IPS DF 6.9 (cell line): ENCODE data around the gene STRN3.
"Not testable (repeated sequence)": the region's sequence is repeated elsewhere in the genome, so short reads cannot be mapped to it uniquely, and the experiment has no call there.

ENCODE experiments used
- DNase-seq: peaks from one replicate; pipeline ENCODE4 v3.0.0-alpha.2; 2013; ENCODE audit warnings: low read depth, low spot score
- H3K27ac ChIP-seq: one replicate; pipeline ENCODE4 v1.5.1; 2013; ENCODE audit warnings: low read length, control low read depth
- H3K27me3 ChIP-seq: 2 replicates; pipeline ENCODE4 v1.6.1; 2013; ENCODE audit warnings: mild to moderate bottlenecking, low read length; ENCODE audit not compliant: control insufficient read depth, insufficient read depth
- H3K36me3 ChIP-seq: 2 replicates; pipeline ENCODE4 v1.6.1; 2013; ENCODE audit warnings: low read length; ENCODE audit not compliant: control insufficient read depth, insufficient read depth
- H3K4me1 ChIP-seq: 2 replicates; pipeline ENCODE4 v1.6.1; 2013; ENCODE audit warnings: low read length; ENCODE audit not compliant: control insufficient read depth, insufficient read depth
- H3K4me3 ChIP-seq: 2 replicates; pipeline ENCODE4 v1.5.1; 2013; ENCODE audit warnings: mild to moderate bottlenecking, low read length
- H3K9me3 ChIP-seq: 2 replicates; pipeline ENCODE4 v1.6.1; 2013; ENCODE audit warnings: low read length, inconsistent platforms; ENCODE audit not compliant: control insufficient read depth, insufficient read depth
- WGBS: extraction: QIAGEN DNeasy Blood & Tissue Kit; methylation state at CpG from one replicate; pipeline ENCODE4 v1.1.7; 2013; ENCODE audit warnings: mixed read lengths, missing lambda C conversion rate; ENCODE audit not compliant: insufficient read length, insufficient coverage; 5-methylcytosine and 5-hydroxymethylcytosine counted together

The STRN3 gene, protein sequence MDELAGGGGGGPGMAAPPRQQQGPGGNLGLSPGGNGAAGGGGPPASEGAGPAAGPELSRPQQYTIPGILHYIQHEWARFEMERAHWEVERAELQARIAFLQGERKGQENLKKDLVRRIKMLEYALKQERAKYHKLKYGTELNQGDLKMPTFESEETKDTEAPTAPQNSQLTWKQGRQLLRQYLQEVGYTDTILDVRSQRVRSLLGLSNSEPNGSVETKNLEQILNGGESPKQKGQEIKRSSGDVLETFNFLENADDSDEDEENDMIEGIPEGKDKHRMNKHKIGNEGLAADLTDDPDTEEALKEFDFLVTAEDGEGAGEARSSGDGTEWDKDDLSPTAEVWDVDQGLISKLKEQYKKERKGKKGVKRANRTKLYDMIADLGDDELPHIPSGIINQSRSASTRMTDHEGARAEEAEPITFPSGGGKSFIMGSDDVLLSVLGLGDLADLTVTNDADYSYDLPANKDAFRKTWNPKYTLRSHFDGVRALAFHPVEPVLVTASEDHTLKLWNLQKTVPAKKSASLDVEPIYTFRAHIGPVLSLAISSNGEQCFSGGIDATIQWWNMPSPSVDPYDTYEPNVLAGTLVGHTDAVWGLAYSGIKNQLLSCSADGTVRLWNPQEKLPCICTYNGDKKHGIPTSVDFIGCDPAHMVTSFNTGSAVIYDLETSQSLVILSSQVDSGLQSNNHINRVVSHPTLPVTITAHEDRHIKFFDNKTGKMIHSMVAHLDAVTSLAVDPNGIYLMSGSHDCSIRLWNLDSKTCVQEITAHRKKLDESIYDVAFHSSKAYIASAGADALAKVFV

DNA sequence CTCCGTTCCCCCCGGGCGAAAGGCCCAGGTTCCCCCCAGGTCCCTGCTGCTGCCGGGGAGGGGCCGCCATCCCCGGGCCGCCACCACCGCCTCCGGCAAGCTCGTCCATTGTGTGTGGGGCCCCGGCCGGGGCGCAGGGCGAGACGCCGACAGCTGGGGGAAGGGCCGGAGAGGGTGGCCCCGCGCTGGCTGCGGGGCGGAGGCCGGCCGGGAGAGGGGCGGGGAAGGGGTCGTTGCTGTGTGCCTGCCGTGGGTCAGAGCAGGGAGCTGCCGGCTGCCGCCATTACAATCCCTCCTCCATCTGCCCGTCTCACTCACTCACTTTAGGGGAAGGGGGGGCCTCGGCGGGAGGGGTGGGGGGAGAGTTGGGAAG is at the start of gene STRN3:
Gene STRN3, minus strand, starts transcription at position 303 of the 373 bp plus-strand sequence. Its CDS starts 194 bp downstream, at position 109.
- no peaks in the 10 kb centered on the region for H3K36me3 ChIP-seq
- H3K4me1 ChIP-seq: no peaks in the 10 kb centered on the region
- no peak within 1 kb of the TSS for H3K27ac ChIP-seq
- no peaks in the 10 kb centered on the region for H3K27me3 ChIP-seq
- no CpG with 5 or more reads among the region's 31 CpGs for WGBS
- no peak for DNase-seq
- no peaks in the 10 kb centered on the region for H3K9me3 ChIP-seq
- H3K4me3 ChIP-seq: peak within 1 kb of the TSS; percentile 99

DNA sequence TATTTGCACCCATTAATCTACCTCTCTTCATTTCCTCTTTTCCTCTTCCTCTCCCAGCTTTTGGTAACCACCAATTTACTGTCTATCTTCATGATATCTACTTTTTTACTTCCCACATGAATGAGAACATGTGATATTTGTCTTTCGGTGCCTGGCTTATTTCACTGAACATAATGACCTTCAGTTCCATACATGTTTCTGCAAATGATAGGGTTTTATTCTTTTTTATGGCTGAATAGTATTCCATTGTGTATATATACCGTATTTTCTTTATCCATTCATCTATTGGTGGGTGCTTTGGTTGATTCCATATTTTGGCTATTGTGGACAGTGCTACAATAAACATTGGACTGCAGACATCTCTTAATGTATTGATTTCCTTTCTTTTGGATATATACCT is 49.0 kb upstream of the STRN3 start:
- Histone ChIP-seq H3K4me1 (no peaks in the 10 kb centered on the region), H3K9me3 (no peaks in the 10 kb centered on the region), H3K36me3 (no peaks in the 10 kb centered on the region), H3K27ac (no peak overlapping the region), H3K4me3 (no peak overlapping the region), H3K27me3 (no peaks in the 10 kb centered on the region)
- DNase-seq: no peak
- WGBS: no CpG with 5 or more reads among the region's 2 CpGs

DNA sequence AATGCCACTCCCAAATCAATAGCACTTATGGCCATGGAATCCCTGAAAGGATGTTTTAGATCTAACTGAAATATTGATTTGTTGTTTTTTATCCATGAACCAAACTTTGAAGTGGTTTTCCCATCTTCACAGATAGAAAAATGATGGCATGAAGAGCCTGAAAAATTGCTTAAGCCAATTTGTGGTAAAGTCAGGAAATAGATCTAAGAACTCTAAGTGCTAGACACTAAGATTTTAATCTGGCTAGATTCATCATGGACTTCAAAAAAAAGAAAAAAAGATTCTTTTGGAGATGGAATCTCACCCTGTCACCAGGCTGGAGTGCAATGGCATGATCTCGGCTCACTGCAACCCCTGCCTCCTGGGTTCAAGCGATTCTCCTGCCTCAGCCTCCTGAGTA is 45.0 kb upstream of the STRN3 start:
- Histone ChIP-seq H3K27ac (no peak overlapping the region), H3K27me3 (no peaks in the 10 kb centered on the region), H3K4me3 (no peak overlapping the region), H3K4me1 (no peaks in the 10 kb centered on the region), H3K9me3 (no peaks in the 10 kb centered on the region), H3K36me3 (no peaks in the 10 kb centered on the region)
- no peak for DNase-seq
- no CpG with 5 or more reads among the region's 2 CpGs for WGBS

DNA sequence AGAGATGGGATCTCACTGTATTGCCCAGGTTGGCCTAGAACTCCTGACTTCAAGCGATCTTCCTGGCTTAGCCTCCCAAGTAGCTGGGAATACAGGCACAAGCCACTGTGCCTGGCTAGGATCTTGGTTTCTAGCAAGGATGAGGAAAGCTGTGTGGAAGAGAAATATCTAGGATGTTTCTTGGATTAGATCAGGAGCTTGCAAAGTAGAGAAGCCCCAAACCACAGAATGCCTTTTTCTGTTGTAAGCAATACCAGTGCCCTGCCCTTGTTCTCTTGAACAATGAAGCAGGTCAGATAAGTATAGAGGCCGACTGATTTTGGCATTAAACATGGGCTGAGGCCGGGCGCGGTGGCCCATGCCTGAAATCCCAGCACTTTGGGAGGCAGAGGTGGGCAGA is 44.3 kb upstream of the STRN3 start:
- Histone ChIP-seq H3K36me3 (no peaks in the 10 kb centered on the region), H3K27ac (no peak overlapping the region)
- no CpG with 5 or more reads among the region's 5 CpGs for WGBS

DNA sequence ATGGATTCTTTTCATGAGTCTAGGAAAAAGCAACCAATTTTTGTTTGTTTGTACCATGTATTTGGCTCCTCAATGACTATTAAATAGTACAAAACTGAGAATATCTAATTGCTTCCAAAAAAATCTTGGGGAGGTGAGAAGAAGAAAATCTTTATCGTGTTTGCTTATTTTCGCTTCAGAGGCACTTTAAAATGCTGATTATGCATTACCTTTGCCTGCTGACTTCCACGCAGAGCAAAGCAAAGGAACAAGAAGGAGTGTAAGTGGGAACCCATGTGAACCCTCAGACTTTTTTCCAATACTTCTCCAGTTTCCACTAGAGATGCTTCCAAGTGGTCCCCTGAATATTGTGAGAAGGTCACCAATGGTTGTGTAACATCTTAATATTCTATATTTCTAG is 43.2 kb upstream of the STRN3 start:
- no peaks in the 10 kb centered on the region for H3K36me3 ChIP-seq
- WGBS: no CpG with 5 or more reads among the region's 3 CpGs
- no peaks in the 10 kb centered on the region for H3K9me3 ChIP-seq
- H3K27ac ChIP-seq: no peak overlapping the region
- H3K27me3 ChIP-seq: no peaks in the 10 kb centered on the region
- no peaks in the 10 kb centered on the region for H3K4me1 ChIP-seq
- DNase-seq: no peak
- H3K4me3 ChIP-seq: no peak overlapping the region

More for the DNA sequence above, 44.3 kb upstream of the STRN3 start:
- H3K4me1 ChIP-seq: no peaks in the 10 kb centered on the region
- H3K4me3 ChIP-seq: no peak overlapping the region
- no peak for DNase-seq
- H3K9me3 ChIP-seq: no peaks in the 10 kb centered on the region
- no peaks in the 10 kb centered on the region for H3K27me3 ChIP-seq

DNA sequence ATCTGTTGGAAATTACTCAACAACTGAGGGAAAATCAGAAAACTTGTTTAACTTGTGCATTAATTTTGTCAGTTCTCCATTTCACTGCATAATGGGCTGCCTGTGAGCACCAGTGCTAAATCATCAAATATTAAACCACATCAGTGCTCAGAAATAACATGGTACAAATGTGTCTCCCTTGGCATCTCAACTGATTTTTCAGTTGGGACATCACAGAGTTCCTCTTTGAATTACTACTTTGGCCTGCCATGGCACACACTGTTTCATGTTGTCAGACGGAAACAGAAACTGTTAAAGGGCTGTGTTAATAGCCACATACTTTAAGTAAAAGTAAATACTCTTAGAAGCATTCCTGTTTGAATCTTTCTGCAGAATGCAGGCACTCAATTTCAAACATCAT is 42.1 kb upstream of the STRN3 start:
- DNase-seq: no peak
- Histone ChIP-seq H3K36me3 (no peaks in the 10 kb centered on the region), H3K4me3 (no peak overlapping the region), H3K27me3 (no peaks in the 10 kb centered on the region), H3K4me1 (no peaks in the 10 kb centered on the region), H3K27ac (no peak overlapping the region), H3K9me3 (no peaks in the 10 kb centered on the region)
- no CpG with 5 or more reads among the region's 1 CpG for WGBS

DNA sequence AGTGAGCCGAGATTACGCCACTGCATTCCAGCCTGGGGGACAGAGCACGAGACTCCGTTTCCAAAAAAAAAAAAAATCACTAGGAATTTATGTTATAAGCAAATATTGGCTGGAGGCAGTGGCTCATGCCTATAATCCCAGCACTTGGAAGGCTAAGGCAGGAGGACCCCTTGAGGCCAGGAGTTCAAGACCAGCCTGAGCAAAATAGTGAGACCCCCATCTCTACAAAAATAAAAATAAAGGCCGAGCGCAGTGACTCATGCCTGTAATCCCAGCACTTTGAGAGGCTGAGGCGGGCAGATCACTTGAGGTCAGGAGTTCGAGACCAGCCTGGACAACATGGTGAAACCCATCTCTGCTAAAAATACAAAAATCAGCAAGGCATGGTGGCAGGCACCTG is 36.7 kb upstream of the STRN3 start:
- not testable (repeated sequence) for H3K27ac ChIP-seq, H3K27me3 ChIP-seq, H3K4me3 ChIP-seq, H3K36me3 ChIP-seq, DNase-seq, H3K4me1 ChIP-seq, H3K9me3 ChIP-seq
- WGBS: no CpG with 5 or more reads among the region's 8 CpGs

DNA sequence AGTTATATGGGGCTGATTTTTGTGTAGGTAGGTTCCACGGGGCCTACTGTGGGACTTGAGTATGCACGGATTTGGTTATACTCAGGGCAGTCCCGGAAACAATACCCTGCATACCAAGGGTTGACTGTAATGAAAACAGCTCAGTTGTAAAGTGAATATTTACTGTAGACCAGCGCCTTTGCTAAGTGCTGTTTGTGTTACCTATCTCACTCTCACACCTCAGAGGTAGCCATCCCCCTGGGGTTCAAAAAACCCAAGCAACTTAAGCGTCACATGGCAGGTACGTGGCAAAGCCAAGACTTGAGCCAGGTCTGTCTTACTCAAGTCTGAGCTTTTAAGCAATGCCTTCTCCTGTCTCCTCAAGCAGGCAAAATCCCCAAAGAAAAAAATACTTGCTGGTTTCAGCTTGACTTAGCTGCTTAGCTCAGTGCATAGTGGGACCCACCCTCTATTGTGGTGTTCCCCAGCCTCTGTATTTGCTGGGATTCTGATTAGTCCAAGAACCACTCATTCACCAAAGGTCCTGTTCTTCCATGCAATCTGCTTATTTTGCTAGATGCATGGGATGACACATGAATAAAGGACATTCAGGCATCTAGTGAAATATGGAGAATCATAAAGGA is 34.2 kb upstream of the STRN3 start:
- peaks cover 3% of the 10 kb centered on the region; the same call in 1 of the 2 replicates for H3K4me1 ChIP-seq
- no peaks in the 10 kb centered on the region; the same call in 1 of the 2 replicates for H3K9me3 ChIP-seq
- no peaks in the 10 kb centered on the region for H3K36me3 ChIP-seq
- no peaks in the 10 kb centered on the region for H3K27me3 ChIP-seq
- no peak overlapping the region for H3K4me3 ChIP-seq
- no CpG with 5 or more reads among the region's 6 CpGs for WGBS
- no peak for DNase-seq
- no peak overlapping the region for H3K27ac ChIP-seq

DNA sequence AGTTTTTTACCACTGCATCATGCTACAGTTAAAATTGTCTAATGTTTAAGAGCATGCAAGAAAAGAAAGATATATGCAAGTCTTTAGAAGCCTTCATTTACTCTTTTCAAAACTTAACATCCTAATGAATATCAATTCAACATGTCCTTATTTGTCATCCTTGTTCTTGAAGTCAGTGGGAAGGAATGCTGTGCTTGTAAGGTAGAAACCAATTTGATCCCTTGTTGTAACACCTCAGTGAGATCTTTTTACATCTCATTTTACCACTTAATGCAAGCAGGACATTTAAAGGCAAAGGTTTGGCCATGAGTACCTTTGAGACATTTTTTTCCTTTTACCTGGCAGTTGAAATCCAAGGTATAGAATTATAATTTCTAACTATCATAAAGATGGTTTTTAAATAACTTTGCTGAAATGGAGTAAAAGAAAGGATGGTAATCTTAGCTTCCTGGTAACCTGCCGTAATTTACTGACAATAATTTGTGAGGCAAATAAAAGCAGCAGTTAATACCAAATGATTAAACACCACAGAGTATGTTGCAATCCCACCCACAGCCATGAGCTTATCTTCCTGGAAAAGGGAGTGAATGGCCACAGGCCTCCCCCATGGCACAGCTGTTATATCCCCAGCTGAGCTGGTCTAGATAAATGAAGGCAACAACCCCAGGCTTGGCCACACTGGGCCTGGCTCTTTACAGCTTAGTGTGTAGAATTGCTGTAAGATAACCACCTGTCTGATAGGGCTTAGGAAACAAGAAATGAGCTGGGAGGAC is 33.2 kb upstream of the STRN3 start:
- no CpG with 5 or more reads among the region's 1 CpG for WGBS
- H3K27ac ChIP-seq: no peak overlapping the region

More for the DNA sequence above, 33.2 kb upstream of the STRN3 start:
- H3K27me3 ChIP-seq: no peaks in the 10 kb centered on the region
- H3K4me1 ChIP-seq: peaks cover 3% of the 10 kb centered on the region; the same call in 1 of the 2 replicates
- no peaks in the 10 kb centered on the region for H3K36me3 ChIP-seq
- H3K9me3 ChIP-seq: no peaks in the 10 kb centered on the region; the same call in 1 of the 2 replicates
- DNase-seq: no peak
- no peak overlapping the region for H3K4me3 ChIP-seq
